NCI-H345 treated with DMSO at 0.1 percent for 48 hours (cell line): ENCODE results near the gene TEKT2.

Source experiments
- DNase-seq: peaks from one replicate; lab custom pipeline; 2025; ENCODE audit not compliant: unreplicated experiment; lab: John Stamatoyannopoulos, UW

The TEKT2 gene

GRCh38 chr1:36083635-36084496, at the start of gene TEKT2:
TEKT2 (plus strand) TSS chr1:36084094; CDS start chr1:36084922, 828 bp downstream.
- DNase-seq, result peak; percentile 70

GRCh38 chr1:36034692-36035091, 49.2 kb upstream of the TEKT2 start:
- no peak for DNase-seq

GRCh38 chr1:36035154-36035553, 48.7 kb upstream of the TEKT2 start:
- DNase-seq, result no peak

GRCh38 chr1:36040238-36040637, 43.7 kb upstream of the TEKT2 start:
- no peak for DNase-seq

GRCh38 chr1:36051821-36052220, 32.1 kb upstream of the TEKT2 start:
- DNase-seq, result no peak

- no peak for DNase-seq
Measured at GRCh38 chr1:36053978-36054377, 29.9 kb upstream of the TEKT2 start.

GRCh38 chr1:36055706-36056105, 28.2 kb upstream of the TEKT2 start:
- no peak for DNase-seq

- DNase-seq, result no peak
Measured at GRCh38 chr1:36062315-36062714, 21.6 kb upstream of the TEKT2 start.

GRCh38 chr1:36067871-36068270, 16.0 kb upstream of the TEKT2 start:
- no peak for DNase-seq

- no peak for DNase-seq
Measured at GRCh38 chr1:36068866-36069265, 15.0 kb upstream of the TEKT2 start.

- no peak for DNase-seq
Measured at GRCh38 chr1:36070349-36070748, 13.5 kb upstream of the TEKT2 start.

- DNase-seq, result no peak
Measured at GRCh38 chr1:36076979-36077573, 6.8 kb upstream of the TEKT2 start.

GRCh38 chr1:36080236-36080635, 3.7 kb upstream of the TEKT2 start:
- DNase-seq, result no peak

GRCh38 chr1:36080801-36081200, 3.1 kb upstream of the TEKT2 start:
- no peak for DNase-seq

- DNase-seq, result no peak
Measured at GRCh38 chr1:36081926-36082485, 1.9 kb upstream of the TEKT2 start.

GRCh38 chr1:36083219-36083618, 675 bp upstream of the TEKT2 start:
- no peak for DNase-seq

GRCh38 chr1:36084497-36085115, 712 bp downstream of the TEKT2 start:
- DNase-seq, result no peak

GRCh38 chr1:36085126-36085525, 1.2 kb downstream of the TEKT2 start:
- no peak for DNase-seq

- DNase-seq, result no peak
Measured at GRCh38 chr1:36085686-36086526, 2.0 kb downstream of the TEKT2 start.

- no peak for DNase-seq
Measured at GRCh38 chr1:36086529-36087232, 2.8 kb downstream of the TEKT2 start.
